PC-3 (cell line): ENCODE results near the gene FOXK1. TPM values are rescaled to one million over a fixed set of nuclear protein-coding genes. Genes with fewer than 3 reads are reported as not detected.

Source experiments
- ATAC-seq: fragments of 200-7000 bp; cut with Tn5 transposase; 2 replicates; pipeline ENCODE4 v1.9.1; 2020; ENCODE audit warnings: mild to moderate bottlenecking, moderate library complexity
- BruUV-seq: library from RNA; stranded (reverse); fragments of 400-500 nt; replicated peaks from 2 replicates; lab custom pipeline; 2021; lab: Mats Ljungman, UMichigan
- CTCF ChIA-PET: fragments of 300-600 bp; sonication (Branson Sonifier 250); formaldehyde crosslinking; loops from one replicate; lab custom pipeline; 2022; ENCODE audit warnings: antibody characterized with exemption; lab: Charles Lee
- POLR2A ChIA-PET: fragments of 300-600 bp; sonication (Branson Sonifier 250); formaldehyde crosslinking; loops from one replicate; lab custom pipeline; 2022; ENCODE audit warnings: antibody characterized with exemption; ENCODE audit not compliant: unreplicated experiment; lab: Charles Lee
- DNase-seq: peaks from one replicate; pipeline ENCODE4 v3.0.0-alpha.2; 2015
- H2AFZ ChIP-seq: fragments of 300-600 bp; sonication (generic); 2 replicates; pipeline ENCODE4 v1.6.0; 2016; ENCODE audit warnings: antibody characterized with exemption, low read length
- H3F3A ChIP-seq: fragments of 300-600 bp; sonication (generic); one replicate; pipeline ENCODE4 v1.6.0; 2017; ENCODE audit warnings: antibody characterized with exemption, low read length, control low read depth, mild to moderate bottlenecking; ENCODE audit not compliant: unreplicated experiment
- H3K27ac ChIP-seq: fragments of 300-600 bp; sonication (generic); 2 replicates; pipeline ENCODE4 v1.5.1; 2016; ENCODE audit warnings: mild to moderate bottlenecking, low read length
- H3K27me3 ChIP-seq: fragments of 300-600 bp; sonication (generic); 2 replicates; pipeline ENCODE4 v1.6.1; 2016; ENCODE audit warnings: low read length, mixed read lengths
- H3K36me3 ChIP-seq: fragments of 300-600 bp; sonication (generic); 2 replicates; pipeline ENCODE4 v1.6.1; 2016; ENCODE audit warnings: low read depth, mixed run types, low read length, mixed read lengths
- H3K4me1 ChIP-seq: fragments of 300-600 bp; sonication (generic); 2 replicates; pipeline ENCODE4 v1.5.1; 2016; ENCODE audit warnings: low read length; ENCODE audit not compliant: insufficient read depth
- H3K4me2 ChIP-seq: fragments of 300-600 bp; sonication (generic); 2 replicates; pipeline ENCODE4 v1.6.0; 2016; ENCODE audit warnings: low read length
- H3K4me3 ChIP-seq: fragments of 300-600 bp; sonication (generic); 2 replicates; pipeline ENCODE4 v1.5.1; 2016; ENCODE audit warnings: mild to moderate bottlenecking, low read length, mixed read lengths
- H3K79me2 ChIP-seq: fragments of 300-600 bp; sonication (generic); 2 replicates; pipeline ENCODE4 v1.6.1; 2017; ENCODE audit warnings: low read length, mixed read lengths
- H3K9ac ChIP-seq: fragments of 300-600 bp; sonication (generic); 2 replicates; pipeline ENCODE4 v1.6.0; 2016; ENCODE audit warnings: mild to moderate bottlenecking, low read length
- H3K9me2 ChIP-seq: fragments of 300-600 bp; sonication (generic); replicated peaks from 2 replicates; pipeline ENCODE4 v1.6.1; 2016; ENCODE audit warnings: mixed run types, low read length, mixed read lengths
- H3K9me3 ChIP-seq: fragments of 300-600 bp; sonication (generic); 2 replicates; pipeline ENCODE4 v1.6.1; 2016; ENCODE audit warnings: low read length, mixed read lengths
- H4K20me1 ChIP-seq: fragments of 300-600 bp; sonication (generic); 2 replicates; pipeline ENCODE4 v1.6.1; 2016; ENCODE audit warnings: low read length, mixed read lengths
- EZH2 ChIP-seq: fragments of 300-600 bp; sonication (generic); IDR thresholded peaks from one replicate; pipeline ENCODE4 v1.6.1; 2017; ENCODE audit warnings: antibody characterized with exemption, mild to moderate bottlenecking, low read length; ENCODE audit not compliant: unreplicated experiment
- EZH2phosphoT487 ChIP-seq: fragments of 300-600 bp; sonication (generic); IDR thresholded peaks from 2 replicates; pipeline ENCODE4 v1.6.1; 2018; ENCODE audit warnings: mild to moderate bottlenecking, antibody characterized with exemption, low read length, borderline replicate concordance
- intact Hi-C: fragments of 100-400 bp; cut with micrococcal nuclease; formaldehyde crosslinking; loops from 2 replicates; pipeline ENCODE4 v1.9.0; 2023
- total RNA-seq: library from RNA; depleted of rRNA; stranded (reverse); fragments of >200 nt; gene quantifications from 2 replicates; pipeline ENCODE4 v1.2.3, GENCODE V29; 2014
- TF ChIP-seq, protein P1 (sequence below): fragments of 300-600 bp; sonication (generic); conservative IDR thresholded peaks from 2 replicates; pipeline ENCODE4 v1.5.1; 2017; ENCODE audit warnings: antibody characterized with exemption, low read depth, mild to moderate bottlenecking, low read length

Gene FOXK1
- total RNA-seq, 1 experiment from 2014 or later, result 13.2 TPM

GRCh38 chr7:4722308-4722707 is 40.2 kb downstream of the FOXK1 start:
- Histone ChIP-seq H3K4me1 (peaks cover 9% of the 10 kb centered on the region; the same call in 1 of the 2 replicates), H2AFZ (no peak overlapping the region), H3K9me3 (no peaks in the 10 kb centered on the region), H3K9ac (no peak overlapping the region), H4K20me1 (no peaks in the 10 kb centered on the region), H3K36me3 (no peaks in the 10 kb centered on the region), H3F3A (no peaks in the 10 kb centered on the region), H3K4me2 (no peak overlapping the region), H3K27me3 (no peaks in the 10 kb centered on the region), H3K79me2 (peaks cover 43% of the 10 kb centered on the region), H3K9me2 (no peaks in the 10 kb centered on the region), H3K4me3 (no peak overlapping the region), H3K27ac (no peak overlapping the region)
- intact Hi-C loops, result no loop called here
- ChIA-PET POLR2A (no interaction called here), CTCF (no interaction called here)
- DNase-seq, result no peak
- no peak for ATAC-seq
- TF ChIP-seq EZH2 (no peak), EZH2phosphoT487 (no peak)
- TF ChIP-seq, protein P1, sequence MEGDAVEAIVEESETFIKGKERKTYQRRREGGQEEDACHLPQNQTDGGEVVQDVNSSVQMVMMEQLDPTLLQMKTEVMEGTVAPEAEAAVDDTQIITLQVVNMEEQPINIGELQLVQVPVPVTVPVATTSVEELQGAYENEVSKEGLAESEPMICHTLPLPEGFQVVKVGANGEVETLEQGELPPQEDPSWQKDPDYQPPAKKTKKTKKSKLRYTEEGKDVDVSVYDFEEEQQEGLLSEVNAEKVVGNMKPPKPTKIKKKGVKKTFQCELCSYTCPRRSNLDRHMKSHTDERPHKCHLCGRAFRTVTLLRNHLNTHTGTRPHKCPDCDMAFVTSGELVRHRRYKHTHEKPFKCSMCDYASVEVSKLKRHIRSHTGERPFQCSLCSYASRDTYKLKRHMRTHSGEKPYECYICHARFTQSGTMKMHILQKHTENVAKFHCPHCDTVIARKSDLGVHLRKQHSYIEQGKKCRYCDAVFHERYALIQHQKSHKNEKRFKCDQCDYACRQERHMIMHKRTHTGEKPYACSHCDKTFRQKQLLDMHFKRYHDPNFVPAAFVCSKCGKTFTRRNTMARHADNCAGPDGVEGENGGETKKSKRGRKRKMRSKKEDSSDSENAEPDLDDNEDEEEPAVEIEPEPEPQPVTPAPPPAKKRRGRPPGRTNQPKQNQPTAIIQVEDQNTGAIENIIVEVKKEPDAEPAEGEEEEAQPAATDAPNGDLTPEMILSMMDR, result no peak
- BruUV-seq, result no TSS peak

DNA sequence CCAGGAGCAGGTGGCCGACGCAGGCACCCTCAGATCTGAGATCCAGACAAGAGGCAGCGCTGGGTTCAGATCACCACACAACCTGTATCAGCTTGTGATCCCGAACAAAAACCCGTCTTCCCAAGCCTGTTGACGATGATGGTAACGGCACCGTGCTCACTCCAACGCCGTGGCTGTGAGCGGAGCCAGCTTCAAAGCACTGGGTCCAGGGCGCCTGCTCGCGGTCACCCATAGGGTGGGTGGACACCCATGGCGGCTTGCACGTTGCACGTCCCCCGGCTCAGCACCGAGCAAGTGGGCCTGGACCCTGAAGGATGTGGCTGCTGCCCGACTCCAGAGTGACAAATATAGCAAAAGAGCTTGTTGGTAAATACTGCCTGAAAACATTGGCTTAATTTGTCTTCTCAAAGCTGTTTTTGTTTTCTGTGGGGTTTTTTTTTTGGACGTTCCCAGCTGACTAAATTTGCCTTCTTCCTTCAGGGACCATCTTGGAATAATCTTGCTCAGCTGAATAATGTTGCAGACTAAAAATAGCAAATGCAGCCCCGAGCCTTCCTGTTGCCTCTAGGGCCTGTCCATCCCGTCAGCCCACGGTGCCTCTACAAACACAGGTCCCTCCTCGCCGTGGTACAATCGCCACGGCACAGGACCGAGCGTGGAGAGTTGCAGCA is 41.0 kb downstream of the FOXK1 start:
- H3F3A ChIP-seq, result no peaks in the 10 kb centered on the region
- H3K9me3 ChIP-seq, result no peaks in the 10 kb centered on the region
- H3K9ac ChIP-seq, result no peak overlapping the region
- CTCF ChIA-PET, result no interaction called here
- no peak overlapping the region for H3K4me3 ChIP-seq
- POLR2A ChIA-PET, result interaction anchor here (0.5 kb wide), 1 partner anchor 81 kb away, joined by 5 read pairs; no protein-coding TSS in a partner anchor
- no peak overlapping the region for H2AFZ ChIP-seq
- no peaks in the 10 kb centered on the region for H3K36me3 ChIP-seq
- TF ChIP-seq EZH2 (no peak), EZH2phosphoT487 (no peak)
- TF ChIP-seq, protein P1, result no peak
- peaks cover 9% of the 10 kb centered on the region; the same call in 1 of the 2 replicates for H3K4me1 ChIP-seq
- no peak for ATAC-seq
- H4K20me1 ChIP-seq, result no peaks in the 10 kb centered on the region
- H3K79me2 ChIP-seq, result peaks cover 49% of the 10 kb centered on the region
- intact Hi-C loops, result no loop called here
- H3K27me3 ChIP-seq, result no peaks in the 10 kb centered on the region
- H3K27ac ChIP-seq, result no peak overlapping the region
- no peak for DNase-seq
- BruUV-seq, result no TSS peak
- no peak overlapping the region for H3K4me2 ChIP-seq
- H3K9me2 ChIP-seq, result no peaks in the 10 kb centered on the region

- no peaks in the 10 kb centered on the region for H3K9me2 ChIP-seq
- peak; percentile 50 for ATAC-seq
- H3K9ac ChIP-seq, result peak overlapping the region; percentile 73
- POLR2A ChIA-PET, result interaction anchor here (0.5 to 1.1 kb wide), 2 partner anchors 12 to 52 kb away, joined by 3 read pairs; no protein-coding TSS in a partner anchor
- H3K4me1 ChIP-seq, result peaks cover 9% of the 10 kb centered on the region; the same call in 1 of the 2 replicates
- no TSS peak for BruUV-seq
- H3K27ac ChIP-seq, result peak overlapping the region; percentile 64
- CTCF ChIA-PET, result interaction anchor here (0.5 kb wide), 1 partner anchor 25 kb away, joined by 3 read pairs; no protein-coding TSS in a partner anchor
- no peaks in the 10 kb centered on the region for H3K9me3 ChIP-seq
- no peaks in the 10 kb centered on the region for H3F3A ChIP-seq
- H3K79me2 ChIP-seq, result peaks cover 59% of the 10 kb centered on the region
- peak overlapping the region; percentile 86 for H3K4me2 ChIP-seq
- no peaks in the 10 kb centered on the region for H3K36me3 ChIP-seq
- TF ChIP-seq EZH2phosphoT487 (no peak), EZH2 (no peak)
- TF ChIP-seq, protein P1, result no peak
- no peaks in the 10 kb centered on the region for H3K27me3 ChIP-seq
- intact Hi-C loops, result loop anchor here (1.0 kb wide), 2 partner anchors 21 to 40 kb away; no protein-coding TSS in a partner anchor
- H4K20me1 ChIP-seq, result no peaks in the 10 kb centered on the region
- peak overlapping the region; percentile 67 for H2AFZ ChIP-seq
- DNase-seq, result peak; percentile 24
- H3K4me3 ChIP-seq, result peak overlapping the region; percentile 73
These were observed 42.5 kb downstream of the FOXK1 start for GRCh38 chr7:4724648-4725013.
